Pancreas (tissue), 10 donors: ENCODE measurements around the gene EDA2R. TPM values are rescaled to one million over a fixed set of nuclear protein-coding genes. Genes with fewer than 3 reads are reported as not detected.
A peak's percentile ranks its signal among the peaks of the same experiment; 100 is the strongest.

Source experiments
- ATAC-seq, 4 donors: fragments of 200-7000 bp; cut with Tn5 transposase; one replicate each; pipeline versions ENCODE4 v1.8.0 to v1.9.1; 2020; ENCODE audit warnings: mild to moderate bottlenecking in 4 of 4, moderate library complexity in 4 of 4
- DNase-seq, 6 donors: peaks; one replicate each; pipeline ENCODE4 v3.0.0-alpha.2; 2020
- FAIRE-seq: peaks from 2 replicates; lab custom pipeline; 2012; peaks lifted over from hg19 to GRCh38; lab: Jason Lieb, UNC
- H3K27ac ChIP-seq, 4 donors: fragments of 200-600 bp; sonication (generic); 1 replicate in 3 of 4; 2 replicates in 1 of 4; pipeline versions ENCODE4 v1.5.0 to v1.8.0; 2020
- H3K27me3 ChIP-seq, 4 donors: fragments of 200-600 bp; one replicate each; pipeline ENCODE4 v1.8.0; 2021
- H3K36me3 ChIP-seq, 3 donors: fragments of 200-600 bp; sonication (generic) in 1 of 3; one replicate each; pipeline versions ENCODE4 v1.5.0 to v1.8.0; 2020 to 2021
- H3K4me1 ChIP-seq, 3 donors: fragments of 200-600 bp; one replicate each; pipeline ENCODE4 v1.8.0; 2021
- H3K4me3 ChIP-seq, 4 donors: fragments of 200-600 bp; sonication (generic) in 2 of 4; one replicate each; pipeline versions ENCODE4 v1.5.0 to v1.8.0; 2020 to 2021
- H3K9me3 ChIP-seq, 4 donors: fragments of 200-600 bp; one replicate each; pipeline ENCODE4 v1.8.0; 2021
- WGBS, 2 donors: extraction: QIAGEN DNeasy Blood & Tissue Kit; methylation state at CpG; one replicate each; pipeline ENCODE4 v1.1.7; 2013; 5-methylcytosine and 5-hydroxymethylcytosine counted together
- intact Hi-C, 3 donors: fragments of 100-400 bp; cut with DNase I; formaldehyde crosslinking; loops; one replicate each; pipeline versions ENCODE4 v1.11.1 to v1.14.2; 2022
- polyA plus RNA-seq, 2 donors: library from polyadenylated mRNA; stranded (reverse); fragments of 200-250 nt; gene quantifications; one replicate each; pipeline ENCODE4 v1.2.3, GENCODE V29; 2013
- total RNA-seq, 6 donors: library from RNA; stranded (reverse); fragmentation: NEBNext Ultra II Directional in 4 of 6; extraction: Animal tissue kit (Norgen Biotek cat#: 25700) in 4 of 6; gene quantifications; one replicate each; pipeline versions ENCODE4 v1.2.1 to v1.2.4, GENCODE V29; 2021 to 2023
- TF ChIP-seq, protein P1 (sequence below), 4 donors: fragments of 200-600 bp; sonication (generic) in 3 of 4; IDR thresholded peaks; one replicate each; pipeline versions ENCODE4 v1.5.0 to v1.8.0; 2021; ENCODE audit warnings: antibody characterized with exemption in 4 of 4
- donor health status: healthy with polysubstance abuse.
- donor health status: DM: no; HTN: no; CAD: no; lungs with moderate emphysema.
- donor health status: DM: no; HTN: no; CAD: no.
- donor health status: control.
- donor health status: control.
- donor health status: Bipolar disorder and iron deficiency.
- donor health status: DM: yes; HTN: yes; CAD: no.
- donor health status: DM: no; HTN: no; CAD: no.
- donor health status: DM: no; HTN: no; CAD: no.
- donor health status: DM: yes; HTN: yes; CAD: no.

EDA2R gene
- total RNA-seq, result 1 to 10 TPM in 4 of 6 donors, under 1 TPM in 2; 0.70 to 3.2 (median 1.2) TPM
- polyA plus RNA-seq, result under 1 TPM; 0.46 to 0.47 TPM

DNA sequence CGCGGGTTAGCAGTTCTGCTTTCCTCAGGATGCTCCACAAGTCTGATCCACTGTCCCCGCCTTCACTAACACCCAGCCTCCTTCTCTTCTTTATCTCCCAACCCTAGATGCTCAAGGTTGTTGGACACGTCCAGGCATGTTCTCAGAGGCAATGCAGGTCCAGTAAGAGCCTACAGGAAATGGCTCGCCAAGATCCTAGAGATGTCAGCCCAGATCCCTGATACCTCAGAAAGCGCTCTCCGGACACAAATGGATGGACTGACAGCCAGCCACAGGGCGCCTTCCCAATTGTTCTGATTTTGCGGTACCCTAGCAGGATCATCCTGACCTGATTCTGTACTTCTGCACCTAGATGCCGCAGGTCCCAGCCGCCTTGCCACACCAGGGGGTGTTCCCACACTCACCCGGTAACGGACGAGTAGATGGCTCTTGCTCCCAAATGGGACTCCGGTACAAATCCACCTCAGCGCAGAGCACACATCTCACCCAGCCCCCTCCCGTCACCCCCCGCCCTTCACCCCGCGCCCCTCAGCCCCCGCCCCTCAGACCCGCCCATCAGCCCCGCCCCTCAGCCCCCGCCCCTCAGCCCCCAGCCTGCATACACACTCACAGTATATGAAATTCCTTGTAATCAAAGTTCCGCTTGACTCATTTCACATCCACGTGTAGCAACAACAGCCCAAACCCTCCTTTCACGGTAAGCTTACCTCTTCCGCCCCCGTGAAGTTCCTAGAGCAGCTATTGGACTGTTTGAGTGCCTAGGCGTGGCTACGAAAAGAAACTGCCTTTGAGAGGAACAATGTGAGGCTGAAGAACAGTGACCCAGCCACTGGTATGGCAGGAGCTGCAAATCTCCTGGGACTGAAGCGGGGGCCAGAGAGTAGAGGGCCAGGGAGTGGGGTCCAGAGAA is at the start of gene EDA2R:
Gene EDA2R (minus strand): TSS at position 488 of the 910 bp plus-strand sequence. CDS start 23,058 bp downstream, outside the sequence.
- DNase-seq (peak in 3 of 6 donors; percentile 17 to 51 (median 42)), ATAC-seq (peak; percentile 83 to 91 (median 86)), FAIRE-seq (no peak)
- 4 to 29% methylated on average over 29 to 32 of the region's 32 CpGs for WGBS, 2 donors
- Histone ChIP-seq H3K27me3 (no peaks in the 10 kb centered on the region), H3K27ac (no peak within 1 kb of the TSS), H3K36me3 (no peaks in the 10 kb centered on the region), H3K9me3 (no peaks in the 10 kb centered on the region), H3K4me3 (peak within 1 kb of the TSS in 3 of 4 donors; percentile 12 to 33 (median 30)), H3K4me1 (no peaks in the 10 kb centered on the region)
- intact Hi-C loops, result no loop called here
- TF ChIP-seq, protein P1, sequence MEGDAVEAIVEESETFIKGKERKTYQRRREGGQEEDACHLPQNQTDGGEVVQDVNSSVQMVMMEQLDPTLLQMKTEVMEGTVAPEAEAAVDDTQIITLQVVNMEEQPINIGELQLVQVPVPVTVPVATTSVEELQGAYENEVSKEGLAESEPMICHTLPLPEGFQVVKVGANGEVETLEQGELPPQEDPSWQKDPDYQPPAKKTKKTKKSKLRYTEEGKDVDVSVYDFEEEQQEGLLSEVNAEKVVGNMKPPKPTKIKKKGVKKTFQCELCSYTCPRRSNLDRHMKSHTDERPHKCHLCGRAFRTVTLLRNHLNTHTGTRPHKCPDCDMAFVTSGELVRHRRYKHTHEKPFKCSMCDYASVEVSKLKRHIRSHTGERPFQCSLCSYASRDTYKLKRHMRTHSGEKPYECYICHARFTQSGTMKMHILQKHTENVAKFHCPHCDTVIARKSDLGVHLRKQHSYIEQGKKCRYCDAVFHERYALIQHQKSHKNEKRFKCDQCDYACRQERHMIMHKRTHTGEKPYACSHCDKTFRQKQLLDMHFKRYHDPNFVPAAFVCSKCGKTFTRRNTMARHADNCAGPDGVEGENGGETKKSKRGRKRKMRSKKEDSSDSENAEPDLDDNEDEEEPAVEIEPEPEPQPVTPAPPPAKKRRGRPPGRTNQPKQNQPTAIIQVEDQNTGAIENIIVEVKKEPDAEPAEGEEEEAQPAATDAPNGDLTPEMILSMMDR (IDR thresholded peaks at IDR 0.05), result no peak

DNA sequence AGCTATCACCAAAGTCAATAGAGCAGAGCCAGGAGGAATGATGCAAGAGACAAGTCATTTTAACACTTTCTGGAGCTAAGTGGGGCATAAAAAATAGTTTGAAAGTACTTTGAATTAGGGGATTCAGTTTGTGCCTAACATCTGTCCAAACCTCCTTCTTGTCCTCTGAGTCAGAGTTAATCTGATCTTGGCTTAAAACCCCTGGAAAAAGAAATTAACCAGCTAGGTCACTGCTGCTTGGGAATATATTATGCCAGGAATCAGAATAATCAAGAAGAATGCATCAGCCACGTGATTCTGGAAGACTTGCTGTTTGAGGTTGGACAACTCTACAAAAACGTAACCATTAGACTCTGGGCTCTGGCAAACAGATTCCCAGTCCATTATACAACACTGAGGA is 45.3 kb upstream of the EDA2R start:
- Histone ChIP-seq H3K9me3 (no peaks in the 10 kb centered on the region), H3K27me3 (peaks cover 0 to 12% (median 0%) of the 10 kb centered on the region in 4 donors), H3K27ac (no peak overlapping the region), H3K4me1 (no peaks in the 10 kb centered on the region), H3K4me3 (no peak overlapping the region), H3K36me3 (no peaks in the 10 kb centered on the region)
- 20 to 22% methylated on average over 2 of the region's 2 CpGs for WGBS, 2 donors
- ATAC-seq, result no peak
- intact Hi-C loops, result no loop called here
- no peak for FAIRE-seq
- DNase-seq, result no peak
- TF ChIP-seq, protein P1 (IDR thresholded peaks at IDR 0.05), result no peak

GRCh38 chrX:66680451-66680850 is 41.6 kb upstream of the EDA2R start:
- Histone ChIP-seq H3K9me3 (no peaks in the 10 kb centered on the region), H3K27ac (no peak overlapping the region), H3K4me1 (no peaks in the 10 kb centered on the region), H3K36me3 (no peaks in the 10 kb centered on the region), H3K4me3 (no peak overlapping the region), H3K27me3 (peaks cover 0 to 12% (median 0%) of the 10 kb centered on the region in 4 donors)
- intact Hi-C loops, result no loop called here
- TF ChIP-seq, protein P1 (IDR thresholded peaks at IDR 0.05), result no peak
- 58 to 63% methylated on average over 2 of the region's 2 CpGs for WGBS, 2 donors
- DNase-seq (no peak), FAIRE-seq (no peak), ATAC-seq (no peak)

DNA sequence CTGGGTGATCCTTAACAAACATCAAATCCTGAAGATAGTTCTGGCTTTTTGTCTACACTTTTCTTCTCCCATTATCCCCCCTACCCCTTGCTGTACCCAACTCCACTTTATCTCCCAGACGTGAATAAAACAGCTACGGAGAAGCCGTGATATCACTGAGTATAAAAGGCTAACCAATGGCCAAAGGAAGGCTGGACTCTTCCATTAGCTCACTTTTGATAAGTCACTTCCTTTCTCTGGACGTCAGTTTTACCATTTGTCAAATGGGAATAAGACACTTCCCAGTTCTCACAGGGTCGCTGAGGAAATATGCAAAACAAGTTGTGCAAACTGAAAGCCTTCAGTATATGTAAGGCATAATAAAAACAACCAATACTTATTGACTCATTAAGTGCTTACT is 38.6 kb upstream of the EDA2R start:
- no peak for FAIRE-seq
- no peak overlapping the region for H3K4me3 ChIP-seq
- no peak for DNase-seq
- intact Hi-C loops, result no loop called here
- H3K9me3 ChIP-seq, result no peaks in the 10 kb centered on the region
- no peaks in the 10 kb centered on the region for H3K27me3 ChIP-seq
- WGBS, 2 donors, result 42 to 43% methylated on average over 5 of the region's 5 CpGs
- TF ChIP-seq, protein P1 (IDR thresholded peaks at IDR 0.05), result no peak
- H3K27ac ChIP-seq, result no peak overlapping the region
- no peaks in the 10 kb centered on the region for H3K36me3 ChIP-seq
- H3K4me1 ChIP-seq, result no peaks in the 10 kb centered on the region
- ATAC-seq, result no peak

DNA sequence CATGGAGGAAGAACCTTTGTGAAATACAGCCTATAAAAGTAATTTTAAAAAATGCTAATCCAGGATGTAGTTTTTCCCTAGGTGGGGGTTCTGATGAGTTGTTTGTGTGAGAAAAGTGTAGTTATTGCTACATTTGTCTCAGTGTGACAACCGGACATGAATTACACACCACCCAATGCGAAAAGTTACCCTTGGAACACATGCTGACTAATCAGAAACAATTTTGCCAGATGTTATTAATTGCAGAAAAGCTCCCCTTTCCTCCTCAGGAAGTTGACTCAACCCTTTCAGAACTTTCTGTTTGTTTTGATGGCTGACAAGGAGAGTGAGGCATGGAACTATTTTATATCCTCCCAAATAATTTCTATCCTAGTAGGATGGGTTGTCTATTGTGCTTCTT is 38.1 kb upstream of the EDA2R start:
- TF ChIP-seq, protein P1 (IDR thresholded peaks at IDR 0.05), result no peak
- FAIRE-seq (no peak), DNase-seq (no peak), ATAC-seq (no peak)
- 40 to 50% methylated on average over 2 of the region's 2 CpGs for WGBS, 2 donors
- H3K9me3 ChIP-seq, result no peaks in the 10 kb centered on the region
- H3K27ac ChIP-seq, result no peak overlapping the region
- H3K4me1 ChIP-seq, result no peaks in the 10 kb centered on the region
- no peaks in the 10 kb centered on the region for H3K27me3 ChIP-seq
- H3K4me3 ChIP-seq, result no peak overlapping the region
- intact Hi-C loops, result no loop called here
- H3K36me3 ChIP-seq, result no peaks in the 10 kb centered on the region
